Mammary epithelial cell (primary cell): Measurements from ENCODE around the gene ST6GALNAC2.

Experiments used
- CTCF ChIP-seq, 2 donors: IDR thresholded peaks in 1 of 2; conservative IDR thresholded peaks in 1 of 2; 2 replicates each; pipeline ENCODE4 v1.5.1; 2011 to 2012; ENCODE audit warnings: inconsistent platforms in 2 of 2, low read length in 2 of 2, mild to moderate bottlenecking in 2 of 2, control low read depth in 1 of 2, low read depth in 1 of 2; ENCODE audit not compliant: insufficient read depth in 1 of 2; ENCODE audit errors: extremely low read depth in 1 of 2
- EZH2 ChIP-seq: IDR thresholded peaks from 2 replicates; pipeline ENCODE4 v1.6.1; 2012; ENCODE audit warnings: low read length, inconsistent platforms, borderline replicate concordance

- TF ChIP-seq EZH2, result no peak
- no peak for TF ChIP-seq CTCF (conservative IDR thresholded peaks at IDR 0.05 in 1 of 2, IDR thresholded peaks at IDR 0.05 in 1 of 2; ENCODE audit: extremely low read depth in 1 of 2, insufficient read depth in 1 of 2, low read depth in 1 of 2, low read length in 2 of 2)
Observed at GRCh38 chr17:76633628-76634328, 48.1 kb upstream of the ST6GALNAC2 start.
